ENCODE results near the gene JAK1. TPM values are rescaled to one million over a fixed set of nuclear protein-coding genes. Genes with fewer than 3 reads are reported as not detected.

The JAK1 gene
- polyA plus RNA-seq, 2 of the 4 experiments (the other 2 are of a cell fraction): 110 to 159 TPM

DNA sequence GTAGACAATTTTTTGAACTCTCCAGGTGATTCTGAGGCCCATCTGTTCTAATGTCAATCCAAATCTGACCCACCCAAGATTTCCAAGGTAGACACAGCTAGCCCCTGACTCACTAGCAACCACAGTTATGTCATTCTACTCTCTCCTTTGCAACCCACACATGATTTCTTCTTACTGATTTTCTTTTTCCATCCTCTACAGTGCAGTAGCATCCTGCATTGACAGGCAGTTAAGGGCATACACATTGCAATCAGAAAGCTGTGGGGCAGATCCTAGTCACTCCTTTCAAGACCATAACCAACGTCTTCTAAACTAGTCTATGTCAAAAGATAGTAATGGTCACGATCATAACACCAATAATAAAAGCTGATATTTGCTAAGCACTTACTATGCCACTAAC lies 54.2 kb downstream of the JAK1 start:
- Histone ChIP-seq H3K4me1 (peaks cover 94% of the 10 kb centered on the region), H3K4me2 (peak overlapping the region; percentile 95), H3K9me3 (peaks cover 5% of the 10 kb centered on the region; the same call in 2 of the 3 replicates), H3K4me3 (no peak overlapping the region), H3K27ac (peak overlapping the region; percentile 83 to 93)
- ChIA-PET POLR2A (interaction anchor here (2.1 kb wide), 1 partner anchor 14 kb away, joined by 10 read pairs; no protein-coding TSS in a partner anchor), CTCF (interaction anchor here (1.0 to 1.4 kb wide), 2 partner anchors 10 to 108 kb away, joined by 3 read pairs; no protein-coding TSS in a partner anchor)
- FAIRE-seq: no peak
- WGBS (ENCODE audit: missing lambda C conversion rate): 54% methylated on average over 2 of the region's 2 CpGs
- TF ChIP-seq CHD2 (IDR thresholded peaks at IDR 0.05; ENCODE audit: low read length, partially characterized antibody) (no peak), RNF2 (IDR thresholded peaks at IDR 0.05; ENCODE audit: borderline replicate concordance, low read depth) (no peak), POLR2A (IDR thresholded peaks at IDR 0.05; ENCODE audit: low read length) (no peak), BHLHE40 (IDR thresholded peaks at IDR 0.05; ENCODE audit: low read depth, low read length) (no peak), SMC3 (IDR thresholded peaks at IDR 0.05) (no peak), CBX2 (IDR thresholded peaks at IDR 0.05; ENCODE audit: borderline replicate concordance, low read depth) (no peak), TP53 (CRISPR knock-in tag; IDR thresholded peaks at IDR 0.05) (no peak), EHF (CRISPR knock-in tag; IDR thresholded peaks at IDR 0.05) (no peak), ZFP36 (IDR thresholded peaks at IDR 0.05; ENCODE audit: borderline replicate concordance, partially characterized antibody) (no peak), ZSCAN20 (CRISPR knock-in tag; IDR thresholded peaks at IDR 0.05) (no peak), JUNB (IDR thresholded peaks at IDR 0.05) (no peak), REST (IDR thresholded peaks at IDR 0.05) (no peak), NR3C1 (IDR thresholded peaks at IDR 0.05) (no peak), KDM5A (IDR thresholded peaks at IDR 0.05) (no peak), ZC3H11A (IDR thresholded peaks at IDR 0.05) (no peak), ATOH8 (CRISPR knock-in tag; IDR thresholded peaks at IDR 0.05; ENCODE audit: low read depth) (no peak)
- TF ChIP-seq, protein P1, sequence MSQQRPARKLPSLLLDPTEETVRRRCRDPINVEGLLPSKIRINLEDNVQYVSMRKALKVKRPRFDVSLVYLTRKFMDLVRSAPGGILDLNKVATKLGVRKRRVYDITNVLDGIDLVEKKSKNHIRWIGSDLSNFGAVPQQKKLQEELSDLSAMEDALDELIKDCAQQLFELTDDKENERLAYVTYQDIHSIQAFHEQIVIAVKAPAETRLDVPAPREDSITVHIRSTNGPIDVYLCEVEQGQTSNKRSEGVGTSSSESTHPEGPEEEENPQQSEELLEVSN (IDR thresholded peaks at IDR 0.05; ENCODE audit: borderline replicate concordance, low read depth): no peak
- TF ChIP-seq, protein P2, sequence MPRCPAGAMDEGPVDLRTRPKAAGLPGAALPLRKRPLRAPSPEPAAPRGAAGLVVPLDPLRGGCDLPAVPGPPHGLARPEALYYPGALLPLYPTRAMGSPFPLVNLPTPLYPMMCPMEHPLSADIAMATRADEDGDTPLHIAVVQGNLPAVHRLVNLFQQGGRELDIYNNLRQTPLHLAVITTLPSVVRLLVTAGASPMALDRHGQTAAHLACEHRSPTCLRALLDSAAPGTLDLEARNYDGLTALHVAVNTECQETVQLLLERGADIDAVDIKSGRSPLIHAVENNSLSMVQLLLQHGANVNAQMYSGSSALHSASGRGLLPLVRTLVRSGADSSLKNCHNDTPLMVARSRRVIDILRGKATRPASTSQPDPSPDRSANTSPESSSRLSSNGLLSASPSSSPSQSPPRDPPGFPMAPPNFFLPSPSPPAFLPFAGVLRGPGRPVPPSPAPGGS (IDR thresholded peaks at IDR 0.05): no peak
- DNase-seq (ENCODE audit: low read depth in 1 of 2, low spot score in 1 of 2): no peak
- no peak for ATAC-seq

GRCh38 chr1:64911326-64911725 lies 55.0 kb downstream of the JAK1 start:
- DNase-seq (ENCODE audit: low read depth in 1 of 2, low spot score in 1 of 2): peak in 1 of 2 experiments; percentile 21
- ChIA-PET POLR2A (interaction anchor here (2.1 kb wide), 1 partner anchor 13 kb away, joined by 10 read pairs; no protein-coding TSS in a partner anchor), CTCF (interaction anchor here (1.0 to 1.4 kb wide), 2 partner anchors 9 to 109 kb away, joined by 3 read pairs; no protein-coding TSS in a partner anchor)
- H3K4me1 ChIP-seq: peaks cover 94% of the 10 kb centered on the region
- peak in 1 of 2 experiments; percentile 6; a peak in 2 of 6 replicates for ATAC-seq
- H3K4me3 ChIP-seq: peak overlapping the region; percentile 26; the same call in 2 of the 3 replicates
- 2% methylated on average over 3 of the region's 3 CpGs for WGBS (ENCODE audit: missing lambda C conversion rate)
- H3K9me3 ChIP-seq: peaks cover 5% of the 10 kb centered on the region; the same call in 2 of the 3 replicates
- TF ChIP-seq EP300 (IDR thresholded peaks at IDR 0.05): no peak
- TF ChIP-seq, protein P3, sequence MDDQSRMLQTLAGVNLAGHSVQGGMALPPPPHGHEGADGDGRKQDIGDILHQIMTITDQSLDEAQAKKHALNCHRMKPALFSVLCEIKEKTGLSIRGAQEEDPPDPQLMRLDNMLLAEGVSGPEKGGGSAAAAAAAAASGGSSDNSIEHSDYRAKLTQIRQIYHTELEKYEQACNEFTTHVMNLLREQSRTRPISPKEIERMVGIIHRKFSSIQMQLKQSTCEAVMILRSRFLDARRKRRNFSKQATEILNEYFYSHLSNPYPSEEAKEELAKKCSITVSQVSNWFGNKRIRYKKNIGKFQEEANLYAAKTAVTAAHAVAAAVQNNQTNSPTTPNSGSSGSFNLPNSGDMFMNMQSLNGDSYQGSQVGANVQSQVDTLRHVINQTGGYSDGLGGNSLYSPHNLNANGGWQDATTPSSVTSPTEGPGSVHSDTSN (IDR thresholded peaks at IDR 0.05): no peak
- TF ChIP-seq, protein P4, sequence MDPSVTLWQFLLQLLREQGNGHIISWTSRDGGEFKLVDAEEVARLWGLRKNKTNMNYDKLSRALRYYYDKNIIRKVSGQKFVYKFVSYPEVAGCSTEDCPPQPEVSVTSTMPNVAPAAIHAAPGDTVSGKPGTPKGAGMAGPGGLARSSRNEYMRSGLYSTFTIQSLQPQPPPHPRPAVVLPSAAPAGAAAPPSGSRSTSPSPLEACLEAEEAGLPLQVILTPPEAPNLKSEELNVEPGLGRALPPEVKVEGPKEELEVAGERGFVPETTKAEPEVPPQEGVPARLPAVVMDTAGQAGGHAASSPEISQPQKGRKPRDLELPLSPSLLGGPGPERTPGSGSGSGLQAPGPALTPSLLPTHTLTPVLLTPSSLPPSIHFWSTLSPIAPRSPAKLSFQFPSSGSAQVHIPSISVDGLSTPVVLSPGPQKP (IDR thresholded peaks at IDR 0.05; ENCODE audit: low read depth, low read length): no peak
- no peak for TF ChIP-seq EHMT2 (IDR thresholded peaks at IDR 0.05; ENCODE audit: low read depth)
- no peak for TF ChIP-seq ZNF302 (CRISPR knock-in tag; IDR thresholded peaks at IDR 0.05)
- TF ChIP-seq HOXB5 (CRISPR knock-in tag; IDR thresholded peaks at IDR 0.05): no peak
- peak overlapping the region; percentile 95 for H3K4me2 ChIP-seq
- peak overlapping the region; percentile 83 to 93 for H3K27ac ChIP-seq
- no peak for FAIRE-seq
